SK-N-SH treated with all-trans-retinoic acid at 6 μM for 48 hours (cell line): Measurements from ENCODE around the gene ETFB.

ENCODE experiments used
- ATAC-seq: fragments of 200-7000 bp; cut with Tn5 transposase; 3 replicates; pipeline ENCODE4 v1.9.1; 2020; ENCODE audit warnings: mild to moderate bottlenecking, moderate library complexity
- ARNTL ChIP-seq: fragments of 450-650 bp; formaldehyde crosslinking; IDR thresholded peaks from 2 replicates; pipeline ENCODE4 v1.5.0; 2020; ENCODE audit warnings: low read depth, mild to moderate bottlenecking, moderate library complexity, borderline replicate concordance
- BACH2 ChIP-seq: fragments of 250-450 bp; sonication (Bioruptor Pico); IDR thresholded peaks from 2 replicates; pipeline ENCODE4 v1.9.0; 2021; ENCODE audit warnings: mild to moderate bottlenecking, borderline replicate concordance
- CSDC2 ChIP-seq: fragments of 250-450 bp; sonication (Bioruptor Pico); IDR thresholded peaks from 2 replicates; pipeline ENCODE4 v1.5.0; 2020; ENCODE audit warnings: mild to moderate bottlenecking, moderate library complexity
- ESRRG ChIP-seq: fragments of 250-450 bp; sonication (Bioruptor Pico); IDR thresholded peaks from 2 replicates; pipeline ENCODE4 v1.6.1; 2021; ENCODE audit warnings: mild to moderate bottlenecking
- ISL1 ChIP-seq: fragments of 250-450 bp; sonication (Bioruptor Pico); IDR thresholded peaks from 2 replicates; pipeline ENCODE4 v2.1.2; 2022; ENCODE audit warnings: mild to moderate bottlenecking, moderate library complexity
- OSR1 ChIP-seq: fragments of 250-450 bp; sonication (Bioruptor Pico); IDR thresholded peaks from 2 replicates; pipeline ENCODE4 v1.8.0; 2022; ENCODE audit warnings: moderate library complexity, mild to moderate bottlenecking, inconsistent platforms
- PPARA ChIP-seq: fragments of 250-450 bp; sonication (Bioruptor Pico); IDR thresholded peaks from 2 replicates; pipeline ENCODE4 v1.5.0; 2020; ENCODE audit warnings: mild to moderate bottlenecking, borderline replicate concordance
- RARB ChIP-seq: fragments of 250-450 bp; sonication (Bioruptor Pico); IDR thresholded peaks from 2 replicates; pipeline ENCODE4 v1.8.0; 2021; ENCODE audit warnings: mild to moderate bottlenecking, moderate library complexity
- SNAI2 ChIP-seq: fragments of 250-450 bp; sonication (Bioruptor Pico); IDR thresholded peaks from 2 replicates; pipeline ENCODE4 v1.5.0; 2020; ENCODE audit warnings: mild to moderate bottlenecking, moderate library complexity
- TCF4 ChIP-seq: fragments of 250-450 bp; sonication (Bioruptor Pico); IDR thresholded peaks from 2 replicates; pipeline ENCODE4 v1.8.0; 2021; ENCODE audit warnings: mild to moderate bottlenecking, moderate library complexity, borderline replicate concordance
- TOX ChIP-seq: fragments of 250-450 bp; sonication (Bioruptor Pico); IDR thresholded peaks from 2 replicates; pipeline ENCODE4 v1.8.0; 2021; ENCODE audit warnings: mild to moderate bottlenecking, moderate library complexity, borderline replicate concordance
- ZC3H10 ChIP-seq: fragments of 250-450 bp; sonication (Bioruptor Pico); IDR thresholded peaks from 2 replicates; pipeline ENCODE4 v1.5.1; 2021; ENCODE audit warnings: mild to moderate bottlenecking, moderate library complexity
- ZFP3 ChIP-seq: fragments of 250-450 bp; sonication (Bioruptor Pico); IDR thresholded peaks from 2 replicates; pipeline ENCODE4 v1.5.0; 2020; ENCODE audit warnings: mild to moderate bottlenecking, moderate library complexity
- ZNF565 ChIP-seq: fragments of 450-650 bp; formaldehyde crosslinking; conservative IDR thresholded peaks from 2 replicates; pipeline ENCODE4 v1.5.0; 2020; ENCODE audit warnings: low read depth, mild to moderate bottlenecking, moderate library complexity
- ZNF70 ChIP-seq: fragments of 450-650 bp; formaldehyde crosslinking; IDR thresholded peaks from 2 replicates; pipeline ENCODE4 v1.5.0; 2020; ENCODE audit warnings: mild to moderate bottlenecking, moderate library complexity
- ZNF8 ChIP-seq: fragments of 450-650 bp; formaldehyde crosslinking; IDR thresholded peaks from 2 replicates; pipeline ENCODE4 v1.5.0; 2020; ENCODE audit warnings: mild to moderate bottlenecking, moderate library complexity
- TF ChIP-seq, protein P1 (sequence below): fragments of 250-450 bp; sonication (Bioruptor Pico); IDR thresholded peaks from 2 replicates; pipeline ENCODE4 v1.8.0; 2020; ENCODE audit warnings: mild to moderate bottlenecking, moderate library complexity, borderline replicate concordance
- TF ChIP-seq, protein P2 (sequence below): fragments of 250-450 bp; sonication (Bioruptor Pico); IDR thresholded peaks from 2 replicates; pipeline ENCODE4 v1.5.1; 2020; ENCODE audit warnings: low read depth, mild to moderate bottlenecking, moderate library complexity
- TF ChIP-seq, protein P3 (sequence below): fragments of 250-450 bp; sonication (Bioruptor Pico); IDR thresholded peaks from 2 replicates; pipeline ENCODE4 v1.8.0; 2021; ENCODE audit warnings: low read depth, mild to moderate bottlenecking, moderate library complexity, borderline replicate concordance
- TF ChIP-seq, protein P4 (sequence below): fragments of 250-450 bp; sonication (Bioruptor Pico); IDR thresholded peaks from 2 replicates; pipeline ENCODE4 v1.5.0; 2020; ENCODE audit warnings: mild to moderate bottlenecking, moderate library complexity
- TF ChIP-seq, protein P5 (sequence below): fragments of 250-450 bp; sonication (Bioruptor Pico); IDR thresholded peaks from 2 replicates; pipeline ENCODE4 v1.5.1; 2021; ENCODE audit warnings: mild to moderate bottlenecking, moderate library complexity

Gene ETFB

DNA sequence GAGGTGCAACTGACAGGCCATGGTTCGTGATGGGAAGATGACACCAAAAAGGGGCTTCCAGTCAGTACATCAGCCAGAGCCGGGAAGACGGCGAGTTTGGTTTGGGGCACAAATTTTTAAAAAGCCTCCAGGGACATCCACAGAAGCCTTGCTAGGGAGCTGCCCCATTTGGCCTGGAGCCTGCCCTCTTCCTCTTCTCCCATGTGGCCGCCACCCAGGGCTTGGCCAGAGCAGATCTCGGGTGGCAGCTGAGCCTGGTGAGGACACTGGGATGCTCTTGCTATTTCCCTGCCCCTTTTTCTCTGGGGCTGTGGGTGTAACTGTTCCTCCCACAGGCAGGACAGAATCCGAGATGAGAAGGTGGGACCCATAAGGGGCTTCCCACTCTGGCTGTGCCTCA lies 8.2 kb downstream of the ETFB start:
- TF ChIP-seq SNAI2 (CRISPR knock-in tag) (no peak), ZNF565 (CRISPR knock-in tag) (no peak), ZNF8 (CRISPR knock-in tag) (no peak), CSDC2 (CRISPR knock-in tag) (no peak), ZNF70 (CRISPR knock-in tag) (no peak), ARNTL (no peak), TOX (CRISPR knock-in tag) (no peak), OSR1 (no peak), ISL1 (CRISPR knock-in tag) (no peak), ZFP3 (no peak), BACH2 (CRISPR knock-in tag) (no peak), ZC3H10 (CRISPR knock-in tag) (no peak), TCF4 (CRISPR knock-in tag) (no peak), ESRRG (no peak), RARB (CRISPR knock-in tag) (no peak)
- TF ChIP-seq, protein P1, sequence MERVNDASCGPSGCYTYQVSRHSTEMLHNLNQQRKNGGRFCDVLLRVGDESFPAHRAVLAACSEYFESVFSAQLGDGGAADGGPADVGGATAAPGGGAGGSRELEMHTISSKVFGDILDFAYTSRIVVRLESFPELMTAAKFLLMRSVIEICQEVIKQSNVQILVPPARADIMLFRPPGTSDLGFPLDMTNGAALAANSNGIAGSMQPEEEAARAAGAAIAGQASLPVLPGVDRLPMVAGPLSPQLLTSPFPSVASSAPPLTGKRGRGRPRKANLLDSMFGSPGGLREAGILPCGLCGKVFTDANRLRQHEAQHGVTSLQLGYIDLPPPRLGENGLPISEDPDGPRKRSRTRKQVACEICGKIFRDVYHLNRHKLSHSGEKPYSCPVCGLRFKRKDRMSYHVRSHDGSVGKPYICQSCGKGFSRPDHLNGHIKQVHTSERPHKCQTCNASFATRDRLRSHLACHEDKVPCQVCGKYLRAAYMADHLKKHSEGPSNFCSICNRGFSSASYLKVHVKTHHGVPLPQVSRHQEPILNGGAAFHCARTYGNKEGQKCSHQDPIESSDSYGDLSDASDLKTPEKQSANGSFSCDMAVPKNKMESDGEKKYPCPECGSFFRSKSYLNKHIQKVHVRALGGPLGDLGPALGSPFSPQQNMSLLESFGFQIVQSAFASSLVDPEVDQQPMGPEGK (CRISPR knock-in tag) = no peak
- TF ChIP-seq, protein P2, sequence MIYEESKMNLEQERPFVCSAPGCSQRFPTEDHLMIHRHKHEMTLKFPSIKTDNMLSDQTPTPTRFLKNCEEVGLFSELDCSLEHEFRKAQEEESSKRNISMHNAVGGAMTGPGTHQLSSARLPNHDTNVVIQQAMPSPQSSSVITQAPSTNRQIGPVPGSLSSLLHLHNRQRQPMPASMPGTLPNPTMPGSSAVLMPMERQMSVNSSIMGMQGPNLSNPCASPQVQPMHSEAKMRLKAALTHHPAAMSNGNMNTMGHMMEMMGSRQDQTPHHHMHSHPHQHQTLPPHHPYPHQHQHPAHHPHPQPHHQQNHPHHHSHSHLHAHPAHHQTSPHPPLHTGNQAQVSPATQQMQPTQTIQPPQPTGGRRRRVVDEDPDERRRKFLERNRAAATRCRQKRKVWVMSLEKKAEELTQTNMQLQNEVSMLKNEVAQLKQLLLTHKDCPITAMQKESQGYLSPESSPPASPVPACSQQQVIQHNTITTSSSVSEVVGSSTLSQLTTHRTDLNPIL (CRISPR knock-in tag) = no peak
- TF ChIP-seq, protein P3, sequence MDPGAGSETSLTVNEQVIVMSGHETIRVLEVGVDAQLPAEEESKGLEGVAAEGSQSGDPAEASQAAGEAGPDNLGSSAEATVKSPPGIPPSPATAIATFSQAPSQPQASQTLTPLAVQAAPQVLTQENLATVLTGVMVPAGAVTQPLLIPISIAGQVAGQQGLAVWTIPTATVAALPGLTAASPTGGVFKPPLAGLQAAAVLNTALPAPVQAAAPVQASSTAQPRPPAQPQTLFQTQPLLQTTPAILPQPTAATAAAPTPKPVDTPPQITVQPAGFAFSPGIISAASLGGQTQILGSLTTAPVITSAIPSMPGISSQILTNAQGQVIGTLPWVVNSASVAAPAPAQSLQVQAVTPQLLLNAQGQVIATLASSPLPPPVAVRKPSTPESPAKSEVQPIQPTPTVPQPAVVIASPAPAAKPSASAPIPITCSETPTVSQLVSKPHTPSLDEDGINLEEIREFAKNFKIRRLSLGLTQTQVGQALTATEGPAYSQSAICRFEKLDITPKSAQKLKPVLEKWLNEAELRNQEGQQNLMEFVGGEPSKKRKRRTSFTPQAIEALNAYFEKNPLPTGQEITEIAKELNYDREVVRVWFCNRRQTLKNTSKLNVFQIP (CRISPR knock-in tag) = no peak
- TF ChIP-seq, protein P4, sequence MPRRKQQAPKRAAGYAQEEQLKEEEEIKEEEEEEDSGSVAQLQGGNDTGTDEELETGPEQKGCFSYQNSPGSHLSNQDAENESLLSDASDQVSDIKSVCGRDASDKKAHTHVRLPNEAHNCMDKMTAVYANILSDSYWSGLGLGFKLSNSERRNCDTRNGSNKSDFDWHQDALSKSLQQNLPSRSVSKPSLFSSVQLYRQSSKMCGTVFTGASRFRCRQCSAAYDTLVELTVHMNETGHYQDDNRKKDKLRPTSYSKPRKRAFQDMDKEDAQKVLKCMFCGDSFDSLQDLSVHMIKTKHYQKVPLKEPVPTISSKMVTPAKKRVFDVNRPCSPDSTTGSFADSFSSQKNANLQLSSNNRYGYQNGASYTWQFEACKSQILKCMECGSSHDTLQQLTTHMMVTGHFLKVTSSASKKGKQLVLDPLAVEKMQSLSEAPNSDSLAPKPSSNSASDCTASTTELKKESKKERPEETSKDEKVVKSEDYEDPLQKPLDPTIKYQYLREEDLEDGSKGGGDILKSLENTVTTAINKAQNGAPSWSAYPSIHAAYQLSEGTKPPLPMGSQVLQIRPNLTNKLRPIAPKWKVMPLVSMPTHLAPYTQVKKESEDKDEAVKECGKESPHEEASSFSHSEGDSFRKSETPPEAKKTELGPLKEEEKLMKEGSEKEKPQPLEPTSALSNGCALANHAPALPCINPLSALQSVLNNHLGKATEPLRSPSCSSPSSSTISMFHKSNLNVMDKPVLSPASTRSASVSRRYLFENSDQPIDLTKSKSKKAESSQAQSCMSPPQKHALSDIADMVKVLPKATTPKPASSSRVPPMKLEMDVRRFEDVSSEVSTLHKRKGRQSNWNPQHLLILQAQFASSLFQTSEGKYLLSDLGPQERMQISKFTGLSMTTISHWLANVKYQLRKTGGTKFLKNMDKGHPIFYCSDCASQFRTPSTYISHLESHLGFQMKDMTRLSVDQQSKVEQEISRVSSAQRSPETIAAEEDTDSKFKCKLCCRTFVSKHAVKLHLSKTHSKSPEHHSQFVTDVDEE (CRISPR knock-in tag) = no peak
- ATAC-seq = no peak

DNA sequence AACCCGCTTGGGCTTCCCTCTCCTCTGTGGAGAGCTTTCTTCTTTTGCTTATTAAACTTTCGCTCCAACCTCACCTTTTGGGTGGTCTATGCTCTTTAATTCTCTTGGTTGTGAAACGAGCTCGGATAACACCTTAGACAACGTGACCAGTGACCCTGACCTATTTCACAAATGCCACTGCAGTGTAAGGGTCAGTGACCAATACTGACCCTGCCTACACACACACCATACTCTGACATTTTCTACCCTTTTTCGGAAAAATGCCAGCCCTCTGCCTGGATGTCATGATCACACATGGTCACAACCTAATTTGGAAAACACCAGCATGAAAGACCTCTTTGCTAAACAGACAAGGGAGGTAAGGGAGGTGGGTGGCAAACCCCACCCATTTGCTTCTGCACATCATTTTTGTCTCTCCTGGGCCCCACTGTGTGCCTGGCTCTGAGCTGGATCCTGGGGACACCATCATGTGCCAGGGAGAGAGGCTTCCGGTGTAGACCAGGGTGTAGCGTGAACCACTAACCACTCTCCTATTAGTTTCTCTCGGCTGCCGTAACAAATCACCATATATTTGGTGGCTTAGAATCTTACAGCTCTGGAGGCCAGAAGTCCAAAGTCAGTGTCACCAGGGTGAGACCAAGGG lies 9.9 kb downstream of the ETFB start:
- TF ChIP-seq ZNF565 (CRISPR knock-in tag) (no peak), ARNTL (no peak), PPARA (no peak), RARB (CRISPR knock-in tag) (no peak), ESRRG (no peak), TCF4 (CRISPR knock-in tag) (no peak), SNAI2 (CRISPR knock-in tag) (no peak), ZC3H10 (CRISPR knock-in tag) (no peak)
- TF ChIP-seq, protein P5, sequence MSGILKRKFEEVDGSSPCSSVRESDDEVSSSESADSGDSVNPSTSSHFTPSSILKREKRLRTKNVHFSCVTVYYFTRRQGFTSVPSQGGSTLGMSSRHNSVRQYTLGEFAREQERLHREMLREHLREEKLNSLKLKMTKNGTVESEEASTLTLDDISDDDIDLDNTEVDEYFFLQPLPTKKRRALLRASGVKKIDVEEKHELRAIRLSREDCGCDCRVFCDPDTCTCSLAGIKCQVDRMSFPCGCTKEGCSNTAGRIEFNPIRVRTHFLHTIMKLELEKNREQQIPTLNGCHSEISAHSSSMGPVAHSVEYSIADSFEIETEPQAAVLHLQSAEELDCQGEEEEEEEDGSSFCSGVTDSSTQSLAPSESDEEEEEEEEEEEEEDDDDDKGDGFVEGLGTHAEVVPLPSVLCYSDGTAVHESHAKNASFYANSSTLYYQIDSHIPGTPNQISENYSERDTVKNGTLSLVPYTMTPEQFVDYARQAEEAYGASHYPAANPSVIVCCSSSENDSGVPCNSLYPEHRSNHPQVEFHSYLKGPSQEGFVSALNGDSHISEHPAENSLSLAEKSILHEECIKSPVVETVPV (CRISPR knock-in tag) = no peak
- TF ChIP-seq, protein P2 (CRISPR knock-in tag) = no peak
- TF ChIP-seq, protein P3 (CRISPR knock-in tag) = no peak
- no peak for ATAC-seq
